Right lobe of liver (tissue), 6 donors: ENCODE results near the gene DDX6. TPM values are rescaled to one million over a fixed set of nuclear protein-coding genes. Genes with fewer than 3 reads are reported as not detected.
"Not testable (repeated sequence)": the region's sequence is repeated elsewhere in the genome, so short reads cannot be mapped to it uniquely, and the experiment has no call there.

Source experiments
- ATAC-seq, 4 donors: fragments of 200-7000 bp; cut with Tn5 transposase; one replicate each; pipeline ENCODE4 v1.9.1; 2020; ENCODE audit warnings: mild to moderate bottlenecking in 4 of 4, moderate library complexity in 4 of 4
- DNase-seq, 3 donors: peaks; one replicate each; pipeline ENCODE4 v3.0.0-alpha.2; 2020
- H3K27ac ChIP-seq, 3 donors: fragments of 200-600 bp; one replicate each; pipeline ENCODE4 v1.8.0; 2022
- H3K27me3 ChIP-seq, 2 donors: fragments of 200-600 bp; one replicate each; pipeline ENCODE4 v1.8.0; 2022
- H3K36me3 ChIP-seq, 4 donors: fragments of 200-600 bp; sonication (generic) in 1 of 4; one replicate each; pipeline versions ENCODE4 v1.5.1 to v1.8.0; 2017 to 2022; ENCODE audit warnings: control low read depth in 1 of 4
- H3K4me1 ChIP-seq, 4 donors: fragments of 200-600 bp; sonication (generic) in 1 of 4; one replicate each; pipeline versions ENCODE4 v1.5.1 to v1.8.0; 2017 to 2022; ENCODE audit warnings: control low read depth in 1 of 4
- H3K4me3 ChIP-seq, 3 donors: fragments of 200-600 bp; one replicate each; pipeline ENCODE4 v1.8.0; 2022
- H3K9me3 ChIP-seq, 4 donors: fragments of 200-600 bp; sonication (generic) in 1 of 4; one replicate each; pipeline versions ENCODE4 v1.5.1 to v1.8.0; 2017 to 2022; ENCODE audit warnings: control low read depth in 1 of 4
- CTCF ChIP-seq, 4 donors: fragments of 200-600 bp in 3 of 4; fragments of 450-650 bp in 1 of 4; IDR thresholded peaks; one replicate each; pipeline versions ENCODE4 v1.5.1 to v1.8.0; 2016 to 2022; ENCODE audit warnings: antibody characterized with exemption in 4 of 4, mild to moderate bottlenecking in 2 of 4
- POLR2A ChIP-seq: fragments of 450-650 bp; IDR thresholded peaks from one replicate; pipeline ENCODE4 v1.6.1; 2017; ENCODE audit warnings: antibody characterized with exemption, mild to moderate bottlenecking
- WGBS: methylation state at CpG from one replicate; pipeline ENCODE4 v1.1.6; 2018; ENCODE audit warnings: low coverage, low lambda C conversion rate; ENCODE audit not compliant: insufficient coverage; ENCODE audit errors: missing lambda C conversion rate; 5-methylcytosine and 5-hydroxymethylcytosine counted together
- intact Hi-C, 2 donors: fragments of 100-400 bp; cut with DNase I; formaldehyde crosslinking; loops; one replicate each; pipeline versions ENCODE4 v1.11.2 to v1.14.1; 2022
- total RNA-seq, 6 experiments: library from RNA; depleted of rRNA in 2 of 6; stranded (reverse); fragments of >200 nt in 2 of 6; fragmentation: NEBNext Ultra II Directional in 3 of 6; extraction: Animal tissue kit (Norgen Biotek cat#: 25700) in 3 of 6; gene quantifications; one replicate each; pipeline versions ENCODE4 v1.1.0 to v1.2.4, GENCODE V29; 2016 to 2023
- donor health status: DM: no; HTN: yes; CAD: no.
- donor health status: DM: no; HTN: no; CAD: no.
- donor health status: DM: no; HTN: no; CAD: no.
- donor health status: DM: no; HTN: yes; CAD: no.
- donor health status: DM: no; HTN: yes; CAD: no.

DDX6 gene
- total RNA-seq, 6 experiments from 2014 or later, result 37.9 to 46.1 (median 43.3) TPM

DNA sequence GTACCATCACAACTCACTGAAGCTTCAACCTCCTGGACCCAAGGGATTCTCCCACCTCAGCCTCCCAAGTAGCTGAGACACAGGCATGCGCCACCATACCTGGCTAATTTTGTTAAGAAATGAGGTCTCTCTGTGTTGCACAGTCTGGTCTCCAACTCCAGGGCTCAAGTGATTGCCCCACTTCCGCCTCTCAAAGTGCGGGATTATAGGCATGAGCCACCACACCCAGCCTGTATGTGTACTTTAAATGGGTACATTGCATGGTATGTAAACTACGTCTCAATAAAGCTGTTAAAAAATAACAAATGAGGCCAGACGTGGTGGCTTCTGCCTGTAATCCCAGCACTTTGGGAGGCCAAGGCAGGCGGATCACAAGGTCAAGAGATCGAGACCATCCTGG is 36.2 kb upstream of the DDX6 start:
- H3K27me3 ChIP-seq, result no peaks in the 10 kb centered on the region
- H3K36me3 ChIP-seq, result no peaks in the 10 kb centered on the region
- intact Hi-C loops, result no loop called here
- no peak overlapping the region for H3K27ac ChIP-seq
- no peak for TF ChIP-seq CTCF (IDR thresholded peaks at IDR 0.05)
- TF ChIP-seq POLR2A, result no peak
- no peak for ATAC-seq
- H3K9me3 ChIP-seq, result no peaks in the 10 kb centered on the region
- no peak for DNase-seq
- H3K4me1 ChIP-seq, result no peaks in the 10 kb centered on the region
- 96% methylated on average over 7 of the region's 7 CpGs for WGBS
- no peak overlapping the region for H3K4me3 ChIP-seq

- H3K9me3 ChIP-seq, H3K4me1 ChIP-seq, intact Hi-C loops, H3K4me3 ChIP-seq, H3K27ac ChIP-seq, H3K36me3 ChIP-seq, ATAC-seq, H3K27me3 ChIP-seq, DNase-seq: not testable (repeated sequence)
- WGBS, result 92% methylated on average over 7 of the region's 8 CpGs
Measured at GRCh38 chr11:118822936-118823510, 32.1 kb upstream of the DDX6 start.

- DNase-seq, result peak; percentile 87 to 94 (median 94)
- H3K9me3 ChIP-seq, result no peaks in the 10 kb centered on the region
- H3K4me1 ChIP-seq, result peaks cover 0 to 7% (median 2%) of the 10 kb centered on the region in 4 donors
- 44% methylated on average over 11 of the region's 14 CpGs for WGBS
- peak; percentile 98 to 100 (median 99) for ATAC-seq
- peak overlapping the region in 2 of 3 donors; percentile 52 to 57 for H3K27ac ChIP-seq
- H3K27me3 ChIP-seq, result no peaks in the 10 kb centered on the region
- intact Hi-C loops, result no loop called here
- H3K36me3 ChIP-seq, result no peaks in the 10 kb centered on the region
- no peak overlapping the region for H3K4me3 ChIP-seq
- no peak for TF ChIP-seq POLR2A
- TF ChIP-seq CTCF (IDR thresholded peaks at IDR 0.05), result no peak
Measured at GRCh38 chr11:118820412-118821357, 29.7 kb upstream of the DDX6 start.

- ATAC-seq, H3K9me3 ChIP-seq, H3K4me3 ChIP-seq, H3K4me1 ChIP-seq, intact Hi-C loops, H3K27me3 ChIP-seq, H3K36me3 ChIP-seq, DNase-seq: not testable (repeated sequence)
- WGBS, result 100% methylated on average over 4 of the region's 7 CpGs
- H3K27ac ChIP-seq, result peak overlapping the region in 2 of 3 donors; percentile 27 to 52
Measured at GRCh38 chr11:118820025-118820379, 29.0 kb upstream of the DDX6 start.

GRCh38 chr11:118819334-118820024 is 28.5 kb upstream of the DDX6 start:
- 88% methylated on average over 7 of the region's 7 CpGs for WGBS
- intact Hi-C loops, result no loop called here
- Histone ChIP-seq H3K9me3 (no peaks in the 10 kb centered on the region), H3K27me3 (no peaks in the 10 kb centered on the region), H3K27ac (peak overlapping the region in 1 of 3 donors; percentile 52), H3K4me1 (peaks cover 0 to 7% (median 2%) of the 10 kb centered on the region in 4 donors), H3K4me3 (no peak overlapping the region), H3K36me3 (no peaks in the 10 kb centered on the region)
- TF ChIP-seq CTCF (IDR thresholded peaks at IDR 0.05) (no peak), POLR2A (no peak)
- no peak for ATAC-seq
- DNase-seq, result no peak
